ENCODE measurements around the gene EGLN1. TPM values are rescaled to one million over a fixed set of nuclear protein-coding genes. Genes with fewer than 3 reads are reported as not detected.

The EGLN1 gene
- total RNA-seq, 1 donor from 2014 or later: 24.2 TPM

DNA sequence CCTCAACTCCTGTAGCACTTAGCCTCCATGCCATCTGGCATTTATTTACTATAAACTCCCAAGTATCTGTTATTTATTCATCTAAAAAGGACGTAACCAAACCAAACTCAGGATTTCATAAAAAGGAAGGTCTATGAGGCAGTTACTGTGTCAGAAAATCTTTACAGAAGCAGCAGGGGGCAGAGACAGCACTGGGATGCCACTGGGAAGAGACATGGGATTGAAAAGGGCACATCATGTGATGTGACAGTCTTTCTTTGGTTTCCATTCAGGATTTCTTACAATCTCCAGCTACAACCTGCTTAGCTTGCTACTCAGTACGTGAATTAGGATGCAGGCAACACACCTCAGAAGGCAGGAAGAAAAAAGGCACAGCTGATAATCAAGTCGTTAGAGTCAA lies 52.8 kb downstream of the EGLN1 start:
- Mint-ChIP-seq H3K9me3 (no peaks in the 10 kb centered on the region), H3K36me3 (peaks cover 16% of the 10 kb centered on the region), H3K4me1 (ENCODE audit: unreplicated experiment) (no peaks in the 10 kb centered on the region), H3K4me3 (no peak overlapping the region), H3K27ac (no peak overlapping the region), H3K27me3 (no peaks in the 10 kb centered on the region)
- TF ChIP-seq, protein P1, sequence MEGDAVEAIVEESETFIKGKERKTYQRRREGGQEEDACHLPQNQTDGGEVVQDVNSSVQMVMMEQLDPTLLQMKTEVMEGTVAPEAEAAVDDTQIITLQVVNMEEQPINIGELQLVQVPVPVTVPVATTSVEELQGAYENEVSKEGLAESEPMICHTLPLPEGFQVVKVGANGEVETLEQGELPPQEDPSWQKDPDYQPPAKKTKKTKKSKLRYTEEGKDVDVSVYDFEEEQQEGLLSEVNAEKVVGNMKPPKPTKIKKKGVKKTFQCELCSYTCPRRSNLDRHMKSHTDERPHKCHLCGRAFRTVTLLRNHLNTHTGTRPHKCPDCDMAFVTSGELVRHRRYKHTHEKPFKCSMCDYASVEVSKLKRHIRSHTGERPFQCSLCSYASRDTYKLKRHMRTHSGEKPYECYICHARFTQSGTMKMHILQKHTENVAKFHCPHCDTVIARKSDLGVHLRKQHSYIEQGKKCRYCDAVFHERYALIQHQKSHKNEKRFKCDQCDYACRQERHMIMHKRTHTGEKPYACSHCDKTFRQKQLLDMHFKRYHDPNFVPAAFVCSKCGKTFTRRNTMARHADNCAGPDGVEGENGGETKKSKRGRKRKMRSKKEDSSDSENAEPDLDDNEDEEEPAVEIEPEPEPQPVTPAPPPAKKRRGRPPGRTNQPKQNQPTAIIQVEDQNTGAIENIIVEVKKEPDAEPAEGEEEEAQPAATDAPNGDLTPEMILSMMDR (conservative IDR thresholded peaks at IDR 0.05): no peak
- no peak for DNase-seq (ENCODE audit: extremely low spot score, unreplicated experiment)

- no peak for DNase-seq (ENCODE audit: extremely low spot score, unreplicated experiment)
- Mint-ChIP-seq H3K9me3 (no peaks in the 10 kb centered on the region), H3K36me3 (peaks cover 22% of the 10 kb centered on the region), H3K4me3 (no peak overlapping the region), H3K27ac (no peak overlapping the region), H3K4me1 (ENCODE audit: unreplicated experiment) (no peaks in the 10 kb centered on the region), H3K27me3 (no peaks in the 10 kb centered on the region)
- TF ChIP-seq, protein P1 (conservative IDR thresholded peaks at IDR 0.05): no peak
Measured at GRCh38 chr1:231364192-231364591, 57.9 kb downstream of the EGLN1 start.

DNA sequence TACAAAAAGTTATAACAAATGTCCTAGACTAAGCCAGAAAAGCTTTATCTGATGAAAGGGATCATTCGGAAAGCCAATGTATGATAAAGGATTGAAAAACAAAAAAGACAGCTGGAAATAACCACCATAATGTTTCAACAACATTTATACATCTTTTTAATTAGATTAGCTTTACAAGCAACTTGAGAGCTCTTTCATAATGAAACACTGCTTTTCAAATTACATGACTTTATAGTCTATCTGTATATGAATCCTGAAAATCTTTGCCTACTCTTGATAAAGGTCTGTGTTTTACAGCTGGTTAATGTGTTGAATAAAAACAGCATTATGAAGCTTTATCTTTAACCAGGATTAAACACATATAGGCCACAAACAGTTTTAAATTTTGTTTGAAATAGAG lies 58.5 kb downstream of the EGLN1 start:
- Mint-ChIP-seq H3K4me1 (ENCODE audit: unreplicated experiment) (no peaks in the 10 kb centered on the region), H3K9me3 (no peaks in the 10 kb centered on the region), H3K4me3 (no peak overlapping the region), H3K27ac (no peak overlapping the region), H3K36me3 (peaks cover 19% of the 10 kb centered on the region), H3K27me3 (no peaks in the 10 kb centered on the region)
- DNase-seq (ENCODE audit: extremely low spot score, unreplicated experiment): no peak
- TF ChIP-seq, protein P1 (conservative IDR thresholded peaks at IDR 0.05): no peak

DNA sequence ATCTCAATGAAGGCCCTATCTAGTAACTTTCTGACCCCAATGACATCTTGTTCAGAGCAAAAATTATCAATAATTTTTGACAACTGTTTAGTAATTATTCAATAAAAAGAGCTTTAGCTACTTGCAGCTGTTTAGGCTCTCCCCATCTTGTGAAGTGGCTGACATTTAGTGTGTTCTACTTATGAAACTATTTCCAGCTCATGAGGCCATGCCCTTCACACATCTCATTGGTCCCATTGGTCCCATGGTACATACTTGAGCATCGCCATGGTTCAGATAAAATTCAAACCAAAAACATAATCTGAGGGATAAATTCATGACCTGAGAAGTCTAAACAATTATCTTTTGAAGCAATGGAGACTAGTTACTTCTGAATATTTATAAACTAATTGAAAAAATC lies 59.8 kb downstream of the EGLN1 start:
- Mint-ChIP-seq H3K36me3 (peaks cover 18% of the 10 kb centered on the region), H3K4me3 (no peak overlapping the region)

DNA sequence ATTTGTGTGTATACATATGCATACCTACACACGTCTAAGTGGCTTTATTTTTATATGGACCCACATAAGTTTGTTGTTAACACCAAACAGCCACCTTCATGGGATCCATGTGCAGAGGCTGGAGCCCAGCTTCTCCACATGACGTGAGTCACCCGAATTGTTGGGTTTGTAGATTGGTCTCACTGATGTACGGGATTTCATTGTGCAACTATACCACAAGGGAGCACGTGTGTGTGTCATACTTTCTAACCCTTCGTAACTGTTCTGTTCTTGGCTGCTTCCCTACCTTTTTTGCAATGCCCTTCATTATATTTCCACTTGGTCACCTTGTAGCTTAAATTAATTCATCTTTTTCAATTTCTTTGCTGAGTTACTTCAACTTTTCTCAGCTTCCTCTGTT lies 63.0 kb downstream of the EGLN1 start:
- Mint-ChIP-seq H3K27ac (no peak overlapping the region), H3K4me1 (ENCODE audit: unreplicated experiment) (peaks cover 7% of the 10 kb centered on the region), H3K36me3 (peaks cover 10% of the 10 kb centered on the region), H3K27me3 (no peaks in the 10 kb centered on the region), H3K9me3 (no peaks in the 10 kb centered on the region), H3K4me3 (no peak overlapping the region)
- no peak for DNase-seq (ENCODE audit: extremely low spot score, unreplicated experiment)
- TF ChIP-seq, protein P1 (conservative IDR thresholded peaks at IDR 0.05): no peak

More for the DNA sequence above, 59.8 kb downstream of the EGLN1 start:
- Mint-ChIP-seq H3K27ac (no peak overlapping the region), H3K9me3 (no peaks in the 10 kb centered on the region), H3K27me3 (no peaks in the 10 kb centered on the region), H3K4me1 (ENCODE audit: unreplicated experiment) (peaks cover 7% of the 10 kb centered on the region)
- TF ChIP-seq, protein P1 (conservative IDR thresholded peaks at IDR 0.05): no peak
- DNase-seq (ENCODE audit: extremely low spot score, unreplicated experiment): no peak

- Mint-ChIP-seq H3K27me3 (no peaks in the 10 kb centered on the region), H3K27ac (peak overlapping the region; percentile 14), H3K4me1 (ENCODE audit: unreplicated experiment) (peaks cover 7% of the 10 kb centered on the region), H3K36me3 (peaks cover 10% of the 10 kb centered on the region), H3K9me3 (no peaks in the 10 kb centered on the region), H3K4me3 (no peak overlapping the region)
- TF ChIP-seq, protein P1 (conservative IDR thresholded peaks at IDR 0.05): peak; percentile 91
- no peak for DNase-seq (ENCODE audit: extremely low spot score, unreplicated experiment)
Measured at GRCh38 chr1:231357831-231358354, 64.2 kb downstream of the EGLN1 start.
